Measurements from ENCODE around the gene AADAC. TPM values are rescaled to one million over a fixed set of nuclear protein-coding genes. Genes with fewer than 3 reads are reported as not detected.
A peak's percentile ranks its signal among the peaks of the same experiment; 100 is the strongest.

Gene AADAC
- total RNA-seq, 2 donors from 2014 or later = not detected

DNA sequence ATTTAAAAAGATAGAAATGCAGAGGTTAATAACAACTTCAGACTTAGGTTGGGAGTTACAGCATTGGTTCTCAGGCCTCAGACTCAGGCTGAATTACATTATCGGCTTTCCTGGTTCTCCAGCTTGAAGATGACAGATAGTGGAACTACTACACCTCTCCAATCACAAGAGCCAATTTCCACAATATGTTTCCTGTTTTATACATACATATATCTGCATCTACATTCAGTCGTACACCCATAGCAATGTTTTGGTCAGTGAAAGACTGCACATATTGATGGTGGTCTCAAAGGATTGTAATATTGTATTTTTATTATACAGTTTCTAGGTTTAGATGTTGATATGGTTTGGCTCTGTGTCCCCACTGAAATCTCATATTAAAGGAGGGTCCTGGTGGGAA is 44.7 kb upstream of the AADAC start:
- TF ChIP-seq, protein P1, sequence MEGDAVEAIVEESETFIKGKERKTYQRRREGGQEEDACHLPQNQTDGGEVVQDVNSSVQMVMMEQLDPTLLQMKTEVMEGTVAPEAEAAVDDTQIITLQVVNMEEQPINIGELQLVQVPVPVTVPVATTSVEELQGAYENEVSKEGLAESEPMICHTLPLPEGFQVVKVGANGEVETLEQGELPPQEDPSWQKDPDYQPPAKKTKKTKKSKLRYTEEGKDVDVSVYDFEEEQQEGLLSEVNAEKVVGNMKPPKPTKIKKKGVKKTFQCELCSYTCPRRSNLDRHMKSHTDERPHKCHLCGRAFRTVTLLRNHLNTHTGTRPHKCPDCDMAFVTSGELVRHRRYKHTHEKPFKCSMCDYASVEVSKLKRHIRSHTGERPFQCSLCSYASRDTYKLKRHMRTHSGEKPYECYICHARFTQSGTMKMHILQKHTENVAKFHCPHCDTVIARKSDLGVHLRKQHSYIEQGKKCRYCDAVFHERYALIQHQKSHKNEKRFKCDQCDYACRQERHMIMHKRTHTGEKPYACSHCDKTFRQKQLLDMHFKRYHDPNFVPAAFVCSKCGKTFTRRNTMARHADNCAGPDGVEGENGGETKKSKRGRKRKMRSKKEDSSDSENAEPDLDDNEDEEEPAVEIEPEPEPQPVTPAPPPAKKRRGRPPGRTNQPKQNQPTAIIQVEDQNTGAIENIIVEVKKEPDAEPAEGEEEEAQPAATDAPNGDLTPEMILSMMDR (IDR thresholded peaks at IDR 0.05) = no peak
- Histone ChIP-seq H3K27me3 (replicated peaks; ENCODE audit: insufficient read depth) (no peaks in the 10 kb centered on the region), H3K27ac (no peak overlapping the region), H3K36me3 (no peaks in the 10 kb centered on the region), H3K4me1 (ENCODE audit: control insufficient read depth in 1 of 2, low read depth in 2 of 2) (peaks cover 26 to 34% of the 10 kb centered on the region in 2 donors), H3K4me3 (no peak overlapping the region), H3K9me3 (no peaks in the 10 kb centered on the region)
- DNase-seq (ENCODE audit: low spot score) (no peak), ATAC-seq (ENCODE audit: insufficient number of reproducible peaks, low FRiP score, low read depth) (no peak)

DNA sequence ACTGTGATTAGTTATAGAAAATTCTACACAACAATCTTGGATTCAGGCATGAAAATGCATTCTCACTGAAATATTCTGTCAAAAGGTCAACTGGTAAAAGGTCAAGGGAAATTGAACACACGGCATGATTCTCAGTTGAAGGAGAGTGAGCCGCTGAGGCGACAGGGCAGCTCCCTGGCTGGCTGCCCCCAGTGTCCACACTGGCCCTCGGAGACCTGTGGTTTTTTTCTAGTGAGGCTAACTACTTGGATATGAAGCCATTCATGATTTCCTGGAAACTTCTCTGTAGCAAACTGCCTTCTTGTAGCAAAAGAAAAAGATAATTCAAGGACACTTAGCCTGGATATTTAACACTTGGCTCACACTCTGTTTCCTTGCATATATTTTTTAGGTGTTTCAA is 43.0 kb upstream of the AADAC start:
- TF ChIP-seq, protein P1 (IDR thresholded peaks at IDR 0.05) = no peak
- ATAC-seq (ENCODE audit: insufficient number of reproducible peaks, low FRiP score, low read depth) (no peak), DNase-seq (ENCODE audit: low spot score) (no peak)
- Histone ChIP-seq H3K4me3 (peak overlapping the region; percentile 14), H3K27me3 (replicated peaks; ENCODE audit: insufficient read depth) (no peaks in the 10 kb centered on the region), H3K27ac (peak overlapping the region in 1 of 2 donors; percentile 60), H3K36me3 (no peaks in the 10 kb centered on the region), H3K4me1 (ENCODE audit: control insufficient read depth in 1 of 2, low read depth in 2 of 2) (peaks cover 24 to 34% of the 10 kb centered on the region in 2 donors), H3K9me3 (no peaks in the 10 kb centered on the region)

DNA sequence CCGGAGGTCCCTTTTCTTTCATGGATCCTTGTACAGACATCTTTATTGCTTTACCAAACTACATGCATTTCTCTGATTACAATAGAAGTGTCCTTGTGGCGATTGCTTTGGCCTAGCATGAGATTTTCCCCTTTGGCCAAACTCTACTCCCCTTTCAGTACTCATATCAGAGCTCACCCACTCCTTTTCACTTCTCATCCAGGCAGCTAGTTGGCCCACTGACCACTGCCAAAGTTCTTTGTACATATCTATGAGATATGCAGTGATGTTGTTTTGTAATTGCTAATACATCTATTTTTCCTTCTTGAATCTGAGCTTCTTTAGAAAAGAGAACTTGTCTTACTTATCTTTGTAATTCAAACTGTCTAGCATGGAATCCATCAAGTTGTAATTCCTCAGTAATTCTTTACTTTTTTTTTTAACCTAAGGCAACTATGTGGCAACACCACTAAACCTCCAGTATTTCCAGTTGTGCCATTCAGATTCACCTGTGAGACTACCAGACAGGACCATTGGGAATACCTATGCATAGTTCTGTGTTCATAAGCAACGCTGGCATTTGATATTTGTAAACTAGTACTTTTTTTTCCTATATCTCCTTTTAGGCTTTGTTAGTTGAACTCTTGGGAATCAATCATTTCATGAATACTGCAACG is 41.0 kb upstream of the AADAC start:
- Histone ChIP-seq H3K9me3 (no peaks in the 10 kb centered on the region), H3K27me3 (replicated peaks; ENCODE audit: insufficient read depth) (no peaks in the 10 kb centered on the region), H3K4me3 (no peak overlapping the region), H3K27ac (no peak overlapping the region), H3K36me3 (no peaks in the 10 kb centered on the region), H3K4me1 (ENCODE audit: control insufficient read depth in 1 of 2, low read depth in 2 of 2) (peaks cover 23 to 34% of the 10 kb centered on the region in 2 donors)
- TF ChIP-seq, protein P1 (IDR thresholded peaks at IDR 0.05) = no peak
- DNase-seq (ENCODE audit: low spot score) (no peak), ATAC-seq (ENCODE audit: insufficient number of reproducible peaks, low FRiP score, low read depth) (no peak)

DNA sequence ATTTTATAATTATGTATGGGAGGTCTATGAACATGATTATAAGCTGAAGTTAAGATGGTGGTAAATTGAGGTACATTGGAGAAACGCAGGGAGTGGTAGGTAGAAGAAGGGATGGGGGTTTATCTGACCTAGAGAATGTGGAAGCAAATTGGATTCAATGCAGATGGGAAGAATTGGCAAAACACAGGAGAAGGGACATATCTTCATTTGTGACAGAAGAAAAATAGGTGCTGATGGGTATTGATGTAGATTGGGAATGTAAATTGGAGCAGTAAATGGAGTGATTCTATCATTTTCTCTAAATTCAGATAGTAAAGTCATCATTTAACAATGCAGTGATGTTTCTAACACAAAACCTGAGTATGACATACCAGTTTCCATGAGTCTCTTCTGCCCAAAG is 39.7 kb upstream of the AADAC start:
- Histone ChIP-seq H3K27ac (no peak overlapping the region), H3K27me3 (replicated peaks; ENCODE audit: insufficient read depth) (no peaks in the 10 kb centered on the region), H3K9me3 (no peaks in the 10 kb centered on the region), H3K4me3 (no peak overlapping the region), H3K36me3 (no peaks in the 10 kb centered on the region), H3K4me1 (ENCODE audit: control insufficient read depth in 1 of 2, low read depth in 2 of 2) (peaks cover 23 to 34% of the 10 kb centered on the region in 2 donors)
- DNase-seq (ENCODE audit: low spot score) (no peak), ATAC-seq (ENCODE audit: insufficient number of reproducible peaks, low FRiP score, low read depth) (no peak)
- TF ChIP-seq, protein P1 (IDR thresholded peaks at IDR 0.05) = no peak

DNA sequence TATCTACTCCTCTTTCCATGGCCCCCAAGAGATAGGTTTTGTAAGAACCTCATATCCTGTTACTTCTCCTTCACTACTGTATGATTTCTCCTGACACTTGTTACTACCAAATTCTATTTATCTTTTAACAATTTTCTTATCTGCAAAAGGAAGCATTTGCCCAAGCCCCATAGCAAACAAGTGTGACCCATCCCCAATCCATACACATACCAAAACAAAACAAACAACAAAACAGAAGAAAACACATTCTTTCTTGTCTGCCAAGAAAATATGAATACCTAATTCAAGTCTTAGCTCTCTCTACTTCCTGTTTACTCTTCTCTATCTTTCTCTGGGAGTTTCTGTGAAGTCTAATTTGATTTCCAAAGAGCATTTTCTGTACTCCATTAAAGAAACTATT is 39.0 kb upstream of the AADAC start:
- no peaks in the 10 kb centered on the region for H3K9me3 ChIP-seq
- no peak for DNase-seq (ENCODE audit: low spot score)
- TF ChIP-seq, protein P1 (IDR thresholded peaks at IDR 0.05) = no peak
- ATAC-seq (ENCODE audit: insufficient number of reproducible peaks, low FRiP score, low read depth) = no peak
- no peaks in the 10 kb centered on the region for H3K36me3 ChIP-seq
- H3K27ac ChIP-seq = no peak overlapping the region
- peaks cover 20 to 29% of the 10 kb centered on the region in 2 donors for H3K4me1 ChIP-seq (ENCODE audit: control insufficient read depth in 1 of 2, low read depth in 2 of 2)
- H3K4me3 ChIP-seq = no peak overlapping the region
- H3K27me3 ChIP-seq (replicated peaks; ENCODE audit: insufficient read depth) = no peaks in the 10 kb centered on the region

Data from thoracic aorta (tissue), 2 donors.